Measurements from ENCODE around the gene MED16.
A peak's percentile ranks its signal among the peaks of the same experiment; 100 is the strongest.

MED16 gene, protein sequence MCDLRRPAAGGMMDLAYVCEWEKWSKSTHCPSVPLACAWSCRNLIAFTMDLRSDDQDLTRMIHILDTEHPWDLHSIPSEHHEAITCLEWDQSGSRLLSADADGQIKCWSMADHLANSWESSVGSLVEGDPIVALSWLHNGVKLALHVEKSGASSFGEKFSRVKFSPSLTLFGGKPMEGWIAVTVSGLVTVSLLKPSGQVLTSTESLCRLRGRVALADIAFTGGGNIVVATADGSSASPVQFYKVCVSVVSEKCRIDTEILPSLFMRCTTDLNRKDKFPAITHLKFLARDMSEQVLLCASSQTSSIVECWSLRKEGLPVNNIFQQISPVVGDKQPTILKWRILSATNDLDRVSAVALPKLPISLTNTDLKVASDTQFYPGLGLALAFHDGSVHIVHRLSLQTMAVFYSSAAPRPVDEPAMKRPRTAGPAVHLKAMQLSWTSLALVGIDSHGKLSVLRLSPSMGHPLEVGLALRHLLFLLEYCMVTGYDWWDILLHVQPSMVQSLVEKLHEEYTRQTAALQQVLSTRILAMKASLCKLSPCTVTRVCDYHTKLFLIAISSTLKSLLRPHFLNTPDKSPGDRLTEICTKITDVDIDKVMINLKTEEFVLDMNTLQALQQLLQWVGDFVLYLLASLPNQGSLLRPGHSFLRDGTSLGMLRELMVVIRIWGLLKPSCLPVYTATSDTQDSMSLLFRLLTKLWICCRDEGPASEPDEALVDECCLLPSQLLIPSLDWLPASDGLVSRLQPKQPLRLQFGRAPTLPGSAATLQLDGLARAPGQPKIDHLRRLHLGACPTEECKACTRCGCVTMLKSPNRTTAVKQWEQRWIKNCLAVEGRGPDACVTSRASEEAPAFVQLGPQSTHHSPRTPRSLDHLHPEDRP

GRCh38 chr19:892894-893689 is at the start of gene MED16, which contains the start of gene RNU6-9:
TSS of gene MED16 (minus strand) at chr19:893187. CDS start at chr19:891131, 2,056 bp downstream.
TSS of gene RNU6-9 (plus strand) at chr19:893484.
- DNase-seq (ENCODE audit: low spot score) = peak; percentile 96

- DNase-seq (ENCODE audit: low spot score) = no peak
Observed at GRCh38 chr19:942133-942645, 49.2 kb upstream of the MED16 start.

DNA sequence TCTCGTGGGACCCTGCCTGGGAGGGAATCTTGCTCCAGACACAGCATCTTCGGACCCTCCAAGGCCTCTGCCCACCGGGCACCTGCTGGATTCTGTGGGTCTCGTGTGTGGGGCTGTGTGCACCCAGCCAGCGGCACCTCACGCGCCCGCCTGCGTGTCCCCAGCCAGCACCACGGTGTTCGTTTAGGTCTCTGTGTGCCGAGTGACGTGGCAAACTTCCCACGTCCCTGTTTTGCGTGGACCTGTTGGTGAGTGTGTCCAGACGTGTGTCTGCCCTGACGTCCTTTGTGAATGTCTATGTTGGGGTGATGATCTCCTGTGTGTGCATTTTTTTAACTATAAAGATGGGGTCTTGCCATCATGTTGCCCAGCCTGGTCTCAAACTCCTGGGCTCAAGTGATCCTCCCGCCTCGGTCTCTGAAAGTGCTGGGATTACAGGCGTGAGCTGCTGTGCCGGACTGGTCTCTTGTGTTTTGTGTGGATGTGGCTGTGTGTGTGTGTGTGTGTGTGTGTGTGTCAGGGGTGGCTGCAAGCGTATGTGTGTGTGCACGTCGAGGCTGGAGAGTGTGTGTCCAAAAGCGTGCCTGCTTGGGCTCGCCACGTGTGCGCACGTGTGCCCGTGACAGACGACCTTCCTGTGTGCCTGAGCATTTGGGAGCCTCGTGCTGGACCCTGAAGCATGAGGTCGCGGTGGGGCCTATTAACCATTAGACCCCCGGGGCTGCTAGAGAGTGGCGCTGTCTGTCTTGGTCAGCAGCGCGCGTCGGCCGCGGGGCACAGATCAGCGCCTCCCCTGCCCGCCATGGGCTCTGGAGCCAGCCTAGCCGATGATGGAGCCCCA is 48.5 kb upstream of the MED16 start:
- DNase-seq (ENCODE audit: low spot score) = no peak

DNA sequence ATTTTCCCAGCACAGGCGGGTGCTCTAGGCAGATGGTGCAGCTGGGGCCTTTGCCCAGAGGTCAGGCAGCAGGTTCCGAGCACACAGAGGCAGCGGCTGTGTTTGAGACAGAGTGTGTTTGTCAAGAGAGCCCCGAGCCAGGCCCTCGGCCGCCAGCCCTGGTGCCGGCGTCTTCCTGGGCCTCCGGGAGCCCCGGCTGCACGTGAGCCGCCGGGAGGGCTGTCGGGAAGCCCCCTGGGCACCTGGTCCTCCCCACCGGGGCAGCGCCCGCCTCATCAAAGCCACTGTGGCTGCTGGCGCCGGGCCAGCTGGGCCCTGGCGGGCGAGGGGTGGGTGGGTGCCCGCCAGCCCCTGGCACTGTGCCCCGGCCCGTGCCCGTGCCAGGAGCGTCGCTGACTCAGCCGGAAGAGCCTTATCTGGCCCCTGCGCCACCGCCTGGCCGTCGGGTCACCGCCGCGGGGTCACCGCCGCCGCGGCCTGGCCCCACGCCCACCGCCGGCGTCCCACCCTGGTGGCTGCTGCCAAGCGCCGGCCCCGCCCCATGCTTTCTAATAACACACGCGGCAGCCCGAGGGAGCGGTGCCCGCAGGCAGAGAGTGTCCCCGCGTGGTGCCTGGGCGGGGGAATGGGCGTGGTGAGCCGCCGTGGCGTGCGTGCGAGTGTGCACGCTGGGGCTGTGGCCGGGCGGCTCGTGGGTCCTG is 47.8 kb upstream of the MED16 start:
- peak; percentile 80 for DNase-seq (ENCODE audit: low spot score)

DNA sequence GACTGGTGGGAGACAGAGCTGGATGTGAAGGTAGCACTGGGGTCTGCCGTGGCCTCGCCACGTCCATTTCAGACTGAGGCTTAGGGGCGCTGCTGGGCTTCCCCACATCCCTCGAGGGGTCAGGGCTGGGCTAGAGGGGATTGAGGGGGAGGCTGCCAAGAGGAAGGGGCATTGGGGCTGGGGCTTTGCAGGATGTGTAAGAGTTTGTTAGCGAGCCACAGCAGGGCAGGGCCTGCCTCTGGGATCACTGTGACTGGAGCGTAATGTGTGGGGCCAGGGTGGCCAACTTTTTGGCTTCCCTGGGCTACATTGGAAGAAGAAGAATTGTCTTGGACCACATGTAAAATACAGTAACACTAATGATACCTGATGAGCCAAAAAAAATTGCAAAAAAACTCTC is 46.9 kb upstream of the MED16 start:
- no peak for DNase-seq (ENCODE audit: low spot score)

- no peak for DNase-seq (ENCODE audit: low spot score)
Observed at GRCh38 chr19:939439-939838, 46.5 kb upstream of the MED16 start.

DNA sequence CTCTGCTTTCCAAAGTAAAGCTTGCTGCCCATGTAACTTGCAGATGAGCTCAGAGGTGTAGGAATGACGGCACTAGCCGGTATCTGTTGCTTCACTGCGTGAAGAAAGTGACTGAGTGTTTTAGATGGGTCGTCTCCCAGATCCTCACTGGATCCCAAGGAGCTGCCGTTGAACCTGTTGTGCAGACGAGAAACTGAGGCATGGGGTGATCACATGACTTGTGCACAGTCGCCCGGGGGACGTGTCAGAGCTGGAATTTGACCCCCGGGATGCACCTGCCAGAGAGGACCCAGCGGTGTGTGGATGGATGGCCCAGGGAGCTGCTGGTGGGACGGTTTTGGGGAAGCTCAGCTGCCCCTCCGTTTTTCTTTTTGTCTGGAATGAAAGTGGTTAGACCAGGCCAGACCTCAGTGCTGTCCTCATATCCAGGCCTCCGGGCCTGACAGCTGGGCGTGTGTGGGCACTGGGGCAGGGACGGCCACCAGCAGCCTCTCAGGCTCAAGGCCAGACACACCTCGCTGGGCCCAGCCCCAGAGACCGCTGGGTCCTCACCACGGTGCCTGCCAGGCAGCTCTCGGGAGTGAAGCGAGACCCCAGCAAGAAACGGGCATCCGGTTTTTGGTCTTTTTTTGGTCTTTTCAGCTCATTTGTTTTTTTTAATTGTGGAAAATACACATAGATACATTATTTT is 45.4 kb upstream of the MED16 start:
- no peak for DNase-seq (ENCODE audit: low spot score)

DNA sequence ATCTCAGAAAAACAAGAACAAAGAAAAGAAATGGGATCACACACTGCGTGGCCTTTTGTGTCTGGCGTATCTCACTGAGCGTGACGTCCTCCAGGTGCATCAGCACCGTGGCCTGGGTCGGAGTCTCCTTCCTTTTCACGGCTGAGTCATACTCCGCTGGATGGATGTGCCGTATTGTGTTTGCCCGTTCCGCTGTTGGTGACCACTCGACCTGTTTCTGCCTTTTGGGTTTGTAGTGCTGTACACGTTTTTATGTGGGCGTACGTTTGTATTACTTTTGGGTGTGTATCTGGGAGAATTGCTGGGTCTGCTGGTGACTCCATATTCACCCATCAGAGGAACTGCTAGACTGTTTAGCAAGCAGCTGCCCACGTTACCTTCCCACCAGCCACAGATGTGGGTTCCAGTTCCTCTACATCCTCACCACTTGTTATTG is 44.3 kb upstream of the MED16 start:
- no peak for DNase-seq (ENCODE audit: low spot score)

- no peak for DNase-seq (ENCODE audit: low spot score)
Observed at GRCh38 chr19:936175-936546, 43.2 kb upstream of the MED16 start.

GRCh38 chr19:934865-935479 is 42.0 kb upstream of the MED16 start:
- DNase-seq (ENCODE audit: low spot score) = peak; percentile 69

- DNase-seq (ENCODE audit: low spot score) = no peak
Observed at GRCh38 chr19:934197-934840, 41.3 kb upstream of the MED16 start.

DNA sequence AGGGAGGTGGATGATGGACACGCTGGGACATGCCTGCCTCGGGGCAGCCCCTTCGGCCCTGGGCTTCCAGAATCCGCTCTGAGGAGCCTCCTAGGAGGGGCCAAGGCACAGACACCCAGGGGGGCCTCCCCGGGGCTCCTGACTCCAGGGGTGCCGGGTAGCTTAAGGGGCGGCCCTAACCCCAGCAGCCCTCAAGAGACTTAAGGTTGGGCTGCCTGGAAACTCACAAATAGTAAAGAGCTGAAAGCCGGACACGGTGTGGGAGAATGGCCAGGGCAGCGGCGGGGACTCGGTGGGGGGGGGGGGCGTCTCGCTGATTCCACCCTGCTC is 40.5 kb upstream of the MED16 start:
- DNase-seq (ENCODE audit: low spot score) = no peak

DNA sequence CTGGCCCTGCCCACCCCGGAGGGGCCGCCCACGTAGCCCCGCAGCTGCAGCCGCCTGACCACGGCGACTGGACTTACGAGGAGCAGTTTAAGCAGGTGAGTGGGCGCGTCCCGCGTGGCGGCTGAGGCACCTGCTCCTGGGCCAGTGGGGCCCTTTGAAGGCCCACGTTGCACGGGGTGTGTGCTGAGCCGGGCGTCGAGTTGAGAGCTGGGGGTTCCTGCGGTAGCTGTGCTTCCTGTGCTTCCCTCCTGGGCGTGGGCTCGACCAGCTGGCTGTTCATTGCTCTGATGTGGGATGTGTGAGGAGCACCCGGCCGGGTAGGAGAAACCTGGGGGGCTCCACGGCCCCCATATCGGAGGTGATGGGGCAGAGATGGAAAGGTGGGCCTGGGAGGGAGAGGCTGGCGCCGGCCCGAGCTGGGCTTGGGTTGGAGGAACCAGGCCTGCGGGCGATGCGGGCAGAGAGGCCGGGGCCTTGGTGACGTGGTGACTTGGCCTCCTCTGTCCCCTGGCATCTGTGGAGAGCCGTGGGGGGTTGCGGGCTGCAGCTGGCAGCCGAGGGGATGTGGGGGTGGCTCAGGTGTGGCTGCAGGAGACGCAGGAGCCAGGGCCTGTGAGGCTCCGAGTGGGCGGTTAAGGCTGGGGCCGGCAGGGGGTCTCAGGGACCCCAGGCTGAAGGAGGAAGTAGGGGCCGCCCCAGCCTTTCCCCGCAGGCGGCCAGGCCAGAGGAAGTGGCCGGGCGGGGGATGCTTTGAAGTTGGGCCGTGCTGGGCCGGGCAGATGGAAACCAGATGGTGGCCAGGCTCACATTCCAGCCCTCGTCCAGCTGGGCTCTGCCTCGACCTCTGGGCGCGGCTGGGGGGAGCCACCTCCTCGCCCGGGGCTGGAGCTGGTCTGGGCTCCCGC is 39.9 kb upstream of the MED16 start:
- DNase-seq (ENCODE audit: low spot score) = no peak

- no peak for DNase-seq (ENCODE audit: low spot score)
Observed at GRCh38 chr19:931860-932647, 39.1 kb upstream of the MED16 start.

DNA sequence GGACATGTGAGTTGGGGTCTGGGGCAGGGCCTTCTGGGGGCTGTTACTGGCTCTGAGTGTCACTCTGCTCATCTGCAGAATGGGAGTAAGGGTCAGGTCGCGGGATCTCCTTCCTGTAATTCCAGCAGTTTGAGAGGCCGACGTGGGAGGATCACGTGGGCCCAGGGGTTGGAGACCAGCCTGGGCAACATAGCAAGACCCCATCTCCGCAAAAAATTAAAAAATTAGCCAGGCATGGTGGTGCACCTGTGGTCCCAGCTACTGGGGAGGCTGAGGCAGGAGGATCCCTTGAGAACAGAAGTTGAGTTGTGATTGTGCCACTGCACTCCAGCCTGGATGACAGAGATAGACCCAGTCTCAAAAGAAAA is 36.9 kb upstream of the MED16 start:
- DNase-seq (ENCODE audit: low spot score) = no peak

DNA sequence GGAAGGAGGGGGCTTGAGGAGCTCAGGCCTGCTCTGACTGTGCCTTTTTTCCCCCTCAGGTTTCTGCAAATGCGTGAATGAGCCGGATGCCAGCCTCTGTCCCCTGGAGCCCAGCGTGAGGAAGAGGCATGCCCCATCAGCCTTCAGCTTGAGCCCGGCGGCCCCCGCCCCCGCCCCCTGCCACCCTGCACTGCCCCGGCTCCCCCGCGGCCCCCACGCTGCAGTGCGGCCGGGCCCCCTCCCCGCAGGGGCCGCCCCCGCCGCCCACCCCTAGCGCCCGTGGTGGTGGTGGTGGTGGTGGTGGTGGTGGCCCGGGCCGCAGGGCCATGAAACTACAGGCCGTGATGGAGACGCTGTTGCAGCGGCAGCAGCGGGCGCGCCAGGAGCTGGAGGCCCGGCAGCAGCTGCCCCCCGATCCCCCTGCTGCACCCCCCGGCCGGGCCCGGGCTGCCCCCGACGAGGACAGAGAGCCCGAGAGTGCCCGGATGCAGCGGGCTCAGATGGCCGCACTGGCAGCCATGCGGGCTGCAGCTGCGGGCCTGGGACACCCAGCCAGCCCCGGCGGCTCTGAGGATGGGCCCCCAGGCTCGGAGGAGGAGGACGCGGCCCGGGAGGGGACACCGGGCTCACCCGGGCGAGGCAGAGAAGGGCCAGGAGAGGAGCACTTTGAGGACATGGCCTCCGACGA is 36.4 kb upstream of the MED16 start:
- no peak for DNase-seq (ENCODE audit: low spot score)

Data from pons (tissue), 1 donor.